ENCODE measurements around the gene GABRD.

The GABRD gene

GRCh38 chr1:2047749-2048729 is 28.9 kb downstream of the GABRD start:
- TF ChIP-seq POLR2A (IDR thresholded peaks at IDR 0.05; ENCODE audit: extremely low read depth, insufficient read length) (no peak), MYC (IDR thresholded peaks at IDR 0.05; ENCODE audit: low read depth, low read length) (no peak), CTCF (IDR thresholded peaks at IDR 0.05; ENCODE audit: low read depth, low read length) (no peak), MAX (IDR thresholded peaks at IDR 0.05; ENCODE audit: low read depth, low read length) (no peak)
- no peak overlapping the region for H3K4me3 ChIP-seq (ENCODE audit: low read depth, low read length)
- DNase-seq (ENCODE audit: low read depth) = no peak

GRCh38 chr1:2049225-2049717 is 30.1 kb downstream of the GABRD start:
- no peak overlapping the region for H3K4me3 ChIP-seq (ENCODE audit: low read depth, low read length)
- DNase-seq (ENCODE audit: low read depth) = no peak
- peak; percentile 8 for TF ChIP-seq CTCF (IDR thresholded peaks at IDR 0.05; ENCODE audit: low read depth, low read length)
- no peak for TF ChIP-seq MYC (IDR thresholded peaks at IDR 0.05; ENCODE audit: low read depth, low read length)

- TF ChIP-seq POLR2A (IDR thresholded peaks at IDR 0.05; ENCODE audit: extremely low read depth, insufficient read length) (no peak), MAX (IDR thresholded peaks at IDR 0.05; ENCODE audit: low read depth, low read length) (no peak), MYC (IDR thresholded peaks at IDR 0.05; ENCODE audit: low read depth, low read length) (no peak), CTCF (IDR thresholded peaks at IDR 0.05; ENCODE audit: low read depth, low read length) (no peak)
- no peak for DNase-seq (ENCODE audit: low read depth)
These were observed 30.7 kb downstream of the GABRD start, which contains the start of gene PRKCZ for GRCh38 chr1:2049718-2050431. Gene PRKCZ (plus strand): TSS chr1:2050411. CDS start chr1:2050631, 220 bp downstream.

GRCh38 chr1:2050461-2050792 is 31.3 kb downstream of the GABRD start:
- no peak for TF ChIP-seq CTCF (IDR thresholded peaks at IDR 0.05; ENCODE audit: low read depth, low read length)
- no peak for TF ChIP-seq POLR2A (IDR thresholded peaks at IDR 0.05; ENCODE audit: extremely low read depth, insufficient read length)
- TF ChIP-seq MAX (IDR thresholded peaks at IDR 0.05; ENCODE audit: low read depth, low read length) = no peak
- no peak for TF ChIP-seq MYC (IDR thresholded peaks at IDR 0.05; ENCODE audit: low read depth, low read length)
- DNase-seq (ENCODE audit: low read depth) = no peak
- H3K4me3 ChIP-seq (ENCODE audit: low read depth, low read length) = no peak overlapping the region

More at GRCh38 chr1:2049718-2050431, 30.7 kb downstream of the GABRD start, which contains the start of gene PRKCZ:
- no peak within 1 kb of the TSS for H3K4me3 ChIP-seq (ENCODE audit: low read depth, low read length)

- TF ChIP-seq MYC (IDR thresholded peaks at IDR 0.05; ENCODE audit: low read depth, low read length) = no peak
- TF ChIP-seq POLR2A (IDR thresholded peaks at IDR 0.05; ENCODE audit: extremely low read depth, insufficient read length) = no peak
- no peak for TF ChIP-seq MAX (IDR thresholded peaks at IDR 0.05; ENCODE audit: low read depth, low read length)
- TF ChIP-seq CTCF (IDR thresholded peaks at IDR 0.05; ENCODE audit: low read depth, low read length) = no peak
- no peak for DNase-seq (ENCODE audit: low read depth)
- no peak overlapping the region for H3K4me3 ChIP-seq (ENCODE audit: low read depth, low read length)
These were observed 31.9 kb downstream of the GABRD start for GRCh38 chr1:2050793-2051682.
